G401 (cell line): Measurements from ENCODE around the gene RFTN2. TPM values are rescaled to one million over a fixed set of nuclear protein-coding genes. Genes with fewer than 3 reads are reported as not detected.
A peak's percentile ranks its signal among the peaks of the same experiment; 100 is the strongest.
"Not testable (repeated sequence)": the region's sequence is repeated elsewhere in the genome, so short reads cannot be mapped to it uniquely, and the experiment has no call there.

Experiments
- DNase-seq: peaks from one replicate; pipeline ENCODE4 v3.0.0-alpha.2; 2015; ENCODE audit warnings: low spot score
- in situ Hi-C: cut with HindIII; loops from 2 replicates; pipeline ENCODE4 v1.10.0; 2016; ENCODE audit warnings: low sequenced_read_pairs, mixed read lengths
- total RNA-seq: library from RNA; depleted of rRNA; stranded (reverse); fragments of >200 nt; shearing (Covaris generic); gene quantifications from 2 replicates; pipeline ENCODE4 v1.2.3, GENCODE V29; 2014

RFTN2 gene
- total RNA-seq, 1 experiment from 2014 or later: not detected

DNA sequence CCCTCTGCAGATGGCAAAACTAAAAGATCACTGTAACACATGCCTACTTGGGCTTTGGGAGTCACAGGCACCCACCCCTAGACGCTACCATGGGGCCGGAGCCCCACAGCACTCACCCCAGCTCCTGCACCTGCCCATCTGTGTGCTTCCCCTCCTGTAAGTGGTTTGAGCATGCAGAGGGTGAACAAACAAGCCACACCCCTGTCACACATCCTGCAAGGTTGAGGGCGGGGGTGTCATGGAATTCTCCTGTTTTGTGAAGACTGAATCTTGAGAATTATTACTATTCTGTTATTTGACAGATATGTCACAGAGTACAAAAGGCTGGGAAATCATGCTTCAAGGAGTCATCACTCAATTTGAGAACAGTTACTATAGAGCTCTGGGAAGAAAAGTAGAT is 60.9 kb downstream of the RFTN2 start:
- in situ Hi-C loops: no loop called here
- DNase-seq: no peak

DNA sequence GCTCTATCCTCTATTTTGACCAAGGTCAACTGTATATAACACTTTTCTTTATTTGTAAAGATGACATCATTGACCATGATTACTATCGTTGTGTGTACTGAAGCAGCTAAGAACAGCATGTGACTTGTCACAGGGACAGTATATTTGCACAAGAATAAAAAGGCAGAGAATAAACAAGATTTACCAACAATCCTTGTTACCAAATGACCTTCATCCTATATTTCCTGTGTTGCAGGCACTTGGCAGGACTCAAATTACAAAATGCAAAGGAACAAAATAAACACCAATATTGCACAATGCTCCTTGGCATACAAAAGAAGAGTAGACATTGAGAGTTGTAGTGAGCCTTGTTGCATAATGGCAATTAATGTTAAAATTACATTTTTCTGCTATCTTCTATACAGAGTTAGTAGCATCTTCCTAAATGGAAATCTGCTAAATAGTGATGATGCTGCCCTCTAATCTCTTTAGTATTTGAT is 61.8 kb downstream of the RFTN2 start:
- in situ Hi-C loops: no loop called here
- no peak for DNase-seq

DNA sequence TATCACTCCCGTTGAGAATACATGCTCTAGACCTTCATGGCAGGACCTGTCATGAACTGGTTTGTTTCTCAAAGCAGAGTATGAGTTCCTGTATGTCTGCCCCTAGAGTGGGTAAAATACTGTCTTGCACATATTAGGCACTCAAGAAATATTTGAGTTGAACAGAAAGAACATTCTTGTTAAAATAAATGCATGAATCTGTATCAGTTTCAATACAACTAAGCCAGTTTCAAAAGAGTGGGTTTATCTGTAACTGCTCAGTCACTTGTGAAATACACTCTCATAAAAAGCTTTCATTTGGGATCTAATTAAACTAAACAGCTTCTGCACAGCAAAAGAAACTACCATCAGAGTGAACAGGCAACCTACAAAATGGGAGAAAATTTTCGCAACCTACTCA is 69.2 kb downstream of the RFTN2 start:
- in situ Hi-C loops: no loop called here
- DNase-seq: no peak

DNA sequence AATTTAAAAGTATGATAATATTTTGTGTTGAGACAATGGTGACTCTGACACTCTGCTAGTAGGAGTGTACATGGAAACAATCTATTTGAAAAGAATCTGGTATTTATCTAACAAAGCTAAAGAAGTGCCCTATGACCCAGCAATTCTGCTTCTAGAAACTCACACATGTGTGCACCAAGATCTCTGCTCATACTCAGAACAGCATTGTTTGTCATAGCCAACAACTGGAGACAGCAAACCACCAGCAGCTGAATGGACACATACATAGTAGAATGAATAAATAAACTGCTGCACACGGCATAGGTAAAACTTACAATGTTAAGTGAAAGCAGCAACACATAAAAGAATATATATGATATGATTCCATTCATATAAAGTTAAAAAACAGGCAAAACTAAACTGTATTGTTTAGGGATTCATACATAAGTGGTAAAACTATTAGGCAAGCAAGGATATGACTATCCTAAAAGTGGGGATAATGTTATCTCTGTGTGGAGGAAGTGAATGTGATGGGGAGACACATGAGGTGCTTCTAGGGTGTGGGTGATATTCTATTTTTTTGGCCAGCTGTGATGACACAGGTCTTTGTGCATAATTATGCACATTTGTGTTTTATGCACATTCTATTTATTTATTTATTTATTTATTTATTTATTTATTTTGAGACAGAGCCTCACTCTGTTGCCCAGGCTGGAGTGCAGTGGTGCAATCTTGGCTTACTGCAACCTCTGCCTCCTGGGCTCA is 71.1 kb downstream of the RFTN2 start:
- DNase-seq: no peak
- in situ Hi-C loops: no loop called here

DNA sequence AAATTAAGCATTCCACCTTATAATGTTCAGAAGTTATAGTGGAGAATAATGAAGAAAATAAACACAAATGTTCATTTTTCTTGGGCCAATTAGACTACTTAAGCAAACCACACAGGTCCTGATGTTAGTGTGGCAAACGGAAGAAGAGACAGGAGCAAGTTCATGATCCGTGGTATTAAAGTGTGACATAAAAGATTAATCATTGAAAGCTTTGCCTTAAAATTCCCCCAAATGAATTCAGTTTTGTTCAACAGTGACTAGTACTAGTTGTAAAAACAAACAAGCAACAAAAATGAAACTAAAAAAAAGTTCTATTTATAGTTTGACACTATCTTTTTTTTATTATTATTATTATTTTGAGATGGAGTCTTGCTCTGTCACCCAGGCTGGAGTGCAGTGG is 73.7 kb downstream of the RFTN2 start:
- DNase-seq: no peak
- in situ Hi-C loops: no loop called here

DNA sequence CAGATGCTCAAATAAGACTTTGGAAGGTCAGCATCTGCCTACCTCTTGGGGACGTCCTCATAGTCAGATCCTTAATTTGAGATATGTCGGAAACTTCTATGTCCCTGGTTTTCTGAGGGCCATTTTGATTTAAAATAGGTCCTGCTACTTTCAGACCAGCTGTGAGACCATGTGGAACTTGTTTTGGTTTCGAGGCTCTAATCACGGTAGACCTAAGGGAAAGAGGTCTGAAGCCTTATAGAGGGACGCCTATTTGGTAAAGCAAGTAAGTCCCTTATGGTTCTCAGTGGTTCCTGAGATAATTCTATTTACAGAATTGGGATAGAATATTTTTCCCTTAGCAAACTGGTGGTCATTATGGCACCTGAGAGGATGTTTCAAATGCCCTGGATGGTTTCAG is 75.1 kb downstream of the RFTN2 start:
- DNase-seq: no peak
- in situ Hi-C loops: no loop called here

DNA sequence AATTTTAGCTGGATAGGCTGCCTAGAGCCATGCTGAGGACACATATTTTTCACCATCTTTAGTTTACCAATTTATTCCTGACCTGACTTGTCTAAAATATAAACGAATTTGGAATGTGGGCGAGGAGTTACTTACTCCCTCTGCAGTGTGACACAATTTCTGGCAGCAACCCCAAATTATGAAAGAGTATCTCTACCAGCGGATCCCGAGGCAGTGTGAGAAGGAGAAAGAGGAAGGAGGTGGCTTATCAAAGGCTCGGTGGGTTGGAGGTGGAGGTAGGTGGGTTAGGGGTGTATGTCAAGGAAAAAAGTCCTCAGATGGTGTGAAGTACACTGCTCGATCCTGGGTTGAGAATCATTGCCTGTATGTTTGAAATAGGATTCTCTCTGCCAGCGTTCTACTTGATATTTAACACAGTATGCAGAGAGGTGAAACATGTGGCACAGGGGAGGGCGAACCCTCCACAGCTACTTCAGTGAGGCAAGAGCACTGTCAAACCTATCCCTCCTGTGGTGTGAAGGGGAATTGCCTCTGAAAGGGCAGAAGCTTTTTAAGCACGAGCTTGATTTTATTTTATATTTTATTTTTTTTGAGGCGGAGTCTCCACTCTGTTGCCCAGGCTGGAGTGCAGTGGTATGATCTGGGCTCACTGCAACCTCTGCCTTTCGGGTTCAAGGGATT is 76.0 kb downstream of the RFTN2 start:
- DNase-seq: no peak
- in situ Hi-C loops: no loop called here

DNA sequence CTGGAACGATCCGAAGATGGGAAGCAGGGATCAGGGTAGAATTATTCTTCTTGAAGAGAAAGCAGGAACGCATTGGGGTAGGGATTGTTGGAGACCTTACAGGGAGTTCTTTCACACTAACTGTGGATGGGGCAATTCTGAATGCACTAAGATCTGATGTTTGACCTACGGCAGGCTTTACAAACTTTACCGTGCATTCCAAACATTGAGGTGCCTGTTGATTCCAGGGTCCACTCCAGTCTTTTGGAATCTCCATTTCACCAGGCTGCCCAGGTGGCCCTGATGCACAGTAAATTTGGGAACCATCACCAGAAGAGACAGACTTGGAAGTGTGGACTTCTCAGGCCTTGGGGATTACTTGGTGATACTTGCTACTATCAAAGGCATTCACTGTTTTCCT is 76.9 kb downstream of the RFTN2 start:
- no peak for DNase-seq
- in situ Hi-C loops: no loop called here

DNA sequence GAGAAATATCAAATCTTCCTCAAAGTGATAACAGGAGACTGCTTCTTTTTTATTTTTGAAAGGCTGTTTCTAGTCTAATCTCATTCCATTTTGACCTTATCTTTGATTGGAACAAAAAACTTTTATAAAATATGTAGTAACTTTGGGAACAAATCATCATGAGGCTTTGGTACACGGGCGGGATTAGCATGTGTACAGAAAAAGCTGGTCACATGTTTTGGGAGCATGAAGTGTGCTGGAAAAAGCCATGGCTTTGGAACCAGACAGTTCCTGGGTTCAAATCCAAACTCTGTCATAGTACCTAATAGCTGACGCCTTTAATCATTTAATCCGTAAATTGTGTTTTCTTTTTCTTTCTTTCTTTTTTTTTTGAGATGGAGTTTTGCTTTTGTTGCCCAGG is 78.2 kb downstream of the RFTN2 start:
- in situ Hi-C loops: no loop called here
- no peak for DNase-seq

DNA sequence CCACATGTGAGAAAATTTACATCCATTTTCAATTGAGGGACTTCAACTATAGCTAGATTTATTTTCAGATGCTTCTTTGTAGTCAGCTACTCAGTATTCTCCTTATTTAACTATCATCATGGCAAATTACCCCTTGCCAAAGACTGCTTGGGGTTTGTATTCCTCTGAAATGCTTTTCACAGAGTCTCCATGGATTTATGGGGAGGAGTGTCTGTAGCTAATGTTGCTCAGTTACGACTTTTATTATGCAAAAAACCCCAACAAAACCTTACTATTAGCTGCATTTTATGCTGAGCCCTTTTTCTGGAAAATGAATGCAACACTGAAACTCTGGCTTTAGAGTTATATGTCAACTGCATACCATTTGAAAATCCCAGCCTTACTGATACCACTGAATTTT is 78.6 kb downstream of the RFTN2 start:
- peak; percentile 33 for DNase-seq
- in situ Hi-C loops: no loop called here

DNA sequence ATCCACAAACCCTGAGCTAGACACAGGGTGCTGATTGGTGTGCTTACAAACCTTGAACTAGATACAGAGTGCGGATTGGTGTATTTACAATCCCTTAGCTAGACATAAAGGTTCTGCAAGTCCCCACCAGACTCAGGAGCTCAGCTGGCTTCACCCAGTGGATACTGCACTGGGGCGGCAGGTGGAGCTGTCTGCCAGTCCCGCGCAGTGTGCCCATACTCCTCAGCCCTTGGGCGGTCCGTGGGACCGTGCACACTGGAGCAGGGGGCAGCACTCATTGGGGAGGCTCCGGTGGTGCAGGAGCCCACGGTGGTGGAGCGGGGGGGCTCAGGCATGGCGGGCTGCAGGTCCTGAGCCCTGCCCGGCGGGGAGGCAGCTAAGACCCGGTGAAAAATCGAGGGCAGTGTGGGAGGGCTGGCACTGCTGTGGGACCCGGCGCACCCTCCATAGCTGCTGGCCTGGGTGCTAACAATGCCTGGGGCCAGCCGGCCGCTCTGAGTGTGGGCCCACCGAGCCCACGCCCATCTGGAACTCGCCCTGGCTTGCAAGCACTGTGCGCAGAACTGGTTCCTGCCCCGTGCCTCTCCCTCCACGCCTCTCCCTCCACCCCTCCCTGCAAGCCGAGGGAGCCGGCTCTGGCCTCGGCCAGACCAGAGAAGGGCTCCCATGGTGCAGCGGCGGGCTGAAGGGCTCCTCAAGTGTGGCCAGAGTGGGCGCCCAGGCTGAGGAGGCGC is 83.9 kb downstream of the RFTN2 start:
- no peak for DNase-seq
- in situ Hi-C loops: no loop called here

DNA sequence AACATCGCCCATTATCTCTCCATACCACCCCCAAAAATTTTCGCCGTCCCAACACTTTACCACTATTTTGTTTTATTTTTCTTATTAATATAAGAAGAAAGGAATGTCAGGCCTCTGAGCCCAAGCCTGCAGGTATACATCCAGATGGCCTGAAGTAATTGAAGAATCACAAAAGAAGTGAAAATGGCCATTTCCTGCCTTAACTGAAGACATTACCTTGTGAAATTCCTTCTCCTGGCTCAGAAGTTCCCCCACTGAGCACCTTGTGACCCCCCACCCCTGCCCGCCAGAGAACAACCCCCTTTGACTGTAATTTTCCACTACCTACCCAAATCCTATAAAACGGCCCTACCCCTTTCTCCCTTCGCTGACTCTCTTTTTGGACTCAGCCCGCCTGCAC is 88.1 kb downstream of the RFTN2 start:
- DNase-seq, in situ Hi-C loops: not testable (repeated sequence)

DNA sequence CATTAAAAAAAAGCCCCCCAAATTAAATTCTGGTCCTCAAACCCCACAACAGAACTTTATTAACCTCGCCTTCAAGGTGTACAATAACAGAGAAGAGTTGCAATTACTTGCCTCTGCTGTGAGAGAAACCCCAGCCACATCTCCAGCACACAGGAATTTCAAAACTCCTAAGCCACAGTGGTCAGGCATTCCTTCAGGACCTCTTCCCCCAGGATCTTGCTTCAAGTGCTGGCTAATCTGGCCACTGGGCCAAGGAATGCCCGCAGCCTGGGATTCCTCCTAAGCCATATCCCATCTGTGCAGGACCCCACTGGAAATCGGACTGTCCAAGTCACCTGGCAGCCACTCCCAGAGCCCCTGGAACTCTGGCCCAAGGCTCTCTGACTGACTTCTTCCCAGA is 95.2 kb downstream of the RFTN2 start:
- in situ Hi-C loops, DNase-seq: not testable (repeated sequence)

DNA sequence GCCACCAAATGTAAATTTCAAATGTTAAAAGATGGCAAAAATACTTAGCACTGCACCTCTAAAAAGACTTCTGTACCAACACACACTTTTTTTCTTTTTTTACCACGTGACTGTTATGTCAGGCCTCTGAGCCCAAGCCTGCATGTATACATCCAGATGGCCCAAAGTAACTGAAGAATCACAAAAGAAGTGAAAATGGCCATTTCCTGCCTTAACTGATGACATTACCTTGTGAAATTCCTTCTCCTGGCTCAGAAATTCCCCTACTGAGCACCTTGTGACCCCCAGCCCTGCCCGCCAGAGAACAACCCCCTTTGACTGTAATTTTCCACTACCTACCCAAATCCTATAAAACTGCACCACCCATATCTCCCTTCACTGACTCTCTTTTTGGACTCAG is 97.1 kb downstream of the RFTN2 start:
- in situ Hi-C loops, DNase-seq: not testable (repeated sequence)

DNA sequence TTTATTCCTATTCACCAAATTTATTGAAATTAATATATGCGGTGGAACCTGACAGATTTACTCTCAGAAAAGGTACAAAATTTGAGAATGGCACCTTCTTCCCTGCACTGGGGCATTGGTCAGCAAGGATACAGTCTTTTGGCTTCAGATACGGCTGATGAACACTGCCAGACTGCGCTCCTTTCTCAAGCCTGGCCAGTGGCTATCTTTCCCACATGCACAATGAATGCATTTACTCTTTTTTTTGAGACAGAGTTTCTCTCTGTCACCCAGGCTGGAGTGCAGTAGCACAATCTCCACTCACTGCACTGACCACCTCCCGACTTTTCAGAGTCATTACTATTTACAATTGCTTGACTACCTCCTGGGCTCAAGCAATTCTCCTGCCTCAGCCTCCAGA is 97.9 kb downstream of the RFTN2 start:
- no peak for DNase-seq
- in situ Hi-C loops: no loop called here

DNA sequence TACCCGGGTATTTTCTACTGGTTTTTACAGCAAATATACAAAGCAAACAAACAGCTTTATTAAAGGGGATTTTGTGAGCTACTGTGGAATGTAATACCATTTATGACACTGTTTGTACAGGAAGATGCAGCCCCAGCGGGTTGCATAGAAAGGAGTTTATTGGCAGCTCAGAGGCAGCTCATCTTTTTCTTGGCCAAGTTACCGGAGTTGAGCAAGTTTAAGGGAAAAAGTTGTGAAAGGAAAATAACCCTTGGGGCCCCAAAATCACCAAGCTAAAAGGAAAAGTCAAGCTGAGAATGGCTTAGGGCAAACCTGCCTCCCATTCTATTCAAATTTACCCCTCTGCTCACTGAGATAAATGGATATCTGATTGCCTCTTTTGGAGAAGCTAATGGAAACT is 98.8 kb downstream of the RFTN2 start:
- no peak for DNase-seq
- in situ Hi-C loops: no loop called here

DNA sequence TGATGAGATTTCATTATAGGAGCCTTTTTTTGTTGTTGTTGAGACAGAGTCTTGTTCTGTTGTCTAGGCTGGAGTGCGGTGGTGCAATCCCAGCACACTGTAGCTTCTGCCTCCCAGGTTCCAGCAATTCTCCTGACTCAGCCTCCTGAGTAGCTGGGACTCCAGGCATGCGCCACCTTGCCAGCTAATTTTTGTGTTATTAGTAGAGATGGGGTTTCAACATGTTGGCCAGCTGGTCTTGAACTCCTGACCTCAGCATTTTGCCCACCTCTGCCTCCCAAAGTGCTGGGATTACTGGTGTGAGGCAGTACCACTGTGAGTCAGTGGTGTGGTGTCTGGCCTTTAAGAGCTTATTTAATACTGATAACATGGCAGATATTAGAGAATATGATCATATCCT is 99.4 kb downstream of the RFTN2 start:
- in situ Hi-C loops: no loop called here
- DNase-seq: no peak

DNA sequence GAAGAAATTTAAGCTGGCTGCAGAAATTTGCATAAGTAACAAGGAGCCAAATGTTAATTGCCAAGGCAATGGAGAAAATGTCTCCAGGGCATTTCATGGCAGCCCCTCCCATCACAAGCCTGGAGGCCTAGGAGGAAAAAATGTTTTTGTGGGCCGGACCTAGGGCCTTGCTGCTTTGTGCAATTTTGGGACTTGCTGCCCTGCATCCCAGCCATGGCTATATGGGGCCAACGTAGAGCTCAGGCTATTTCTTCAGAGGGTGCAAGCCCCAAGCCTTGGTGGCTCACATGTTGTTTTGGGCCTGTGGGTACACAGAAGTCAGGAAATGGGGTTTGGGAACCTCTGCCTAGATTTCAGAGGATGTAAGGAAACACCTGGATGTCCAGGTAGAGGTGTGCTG is 101.8 kb downstream of the RFTN2 start:
- DNase-seq: no peak
- in situ Hi-C loops: no loop called here

DNA sequence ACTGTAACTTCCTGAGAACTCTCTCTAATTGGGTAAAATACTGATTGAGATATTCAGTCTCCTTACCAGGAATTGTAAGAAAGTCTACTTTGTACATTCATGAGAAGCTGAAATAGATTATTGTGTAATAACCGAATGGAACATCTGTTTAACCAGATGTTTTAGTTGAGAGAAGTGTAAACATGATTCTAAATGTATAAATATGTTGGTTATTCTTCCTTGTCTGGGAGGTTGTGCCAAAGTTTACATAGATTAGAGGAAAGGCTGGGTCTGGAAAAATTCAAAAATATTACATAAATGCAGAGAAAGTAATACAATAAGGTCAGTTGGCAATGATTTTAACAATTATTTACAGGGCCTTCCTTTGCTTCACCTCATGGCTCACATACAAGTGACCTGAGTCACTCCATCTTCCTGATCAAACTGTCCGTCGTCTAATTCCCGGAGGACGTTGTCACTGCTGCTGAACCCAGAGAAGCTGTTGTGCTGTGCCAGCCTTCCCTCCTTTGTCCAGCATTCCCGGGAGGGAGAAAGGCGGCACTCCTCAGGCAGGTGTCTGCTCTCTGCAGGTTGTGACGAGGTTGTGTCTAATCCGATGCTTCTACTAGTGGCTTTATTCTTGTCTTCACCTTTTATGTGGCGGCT is 103.6 kb downstream of the RFTN2 start:
- in situ Hi-C loops: no loop called here
- no peak for DNase-seq

DNA sequence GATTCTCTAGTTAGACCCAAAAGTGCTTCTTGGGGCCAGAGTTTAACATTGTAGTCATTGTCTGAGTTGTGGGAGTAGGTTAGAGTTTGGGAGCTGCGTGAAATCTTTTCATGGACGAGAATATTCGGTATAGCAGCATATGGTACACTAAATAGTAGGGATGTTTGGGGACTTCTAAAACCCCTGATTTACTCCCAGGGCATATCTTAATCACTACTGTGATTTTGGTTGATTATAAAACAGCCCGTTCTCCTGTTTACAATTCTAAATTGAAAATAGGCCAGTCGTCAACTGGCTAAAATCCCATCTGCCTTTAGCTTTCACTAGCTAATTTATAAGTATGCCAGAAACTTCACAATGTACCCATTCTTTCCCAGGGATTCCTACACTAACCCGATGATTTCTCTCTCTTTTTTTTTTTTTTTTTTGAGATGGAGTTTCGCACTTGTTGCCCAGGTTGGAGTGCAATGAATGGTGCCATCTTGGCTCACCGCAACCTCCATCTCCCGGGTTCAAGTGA is 115.2 kb downstream of the RFTN2 start:
- in situ Hi-C loops: no loop called here
- DNase-seq: no peak
